ENCODE measurements around the gene ARID1B.

- TF ChIP-seq, protein P1, sequence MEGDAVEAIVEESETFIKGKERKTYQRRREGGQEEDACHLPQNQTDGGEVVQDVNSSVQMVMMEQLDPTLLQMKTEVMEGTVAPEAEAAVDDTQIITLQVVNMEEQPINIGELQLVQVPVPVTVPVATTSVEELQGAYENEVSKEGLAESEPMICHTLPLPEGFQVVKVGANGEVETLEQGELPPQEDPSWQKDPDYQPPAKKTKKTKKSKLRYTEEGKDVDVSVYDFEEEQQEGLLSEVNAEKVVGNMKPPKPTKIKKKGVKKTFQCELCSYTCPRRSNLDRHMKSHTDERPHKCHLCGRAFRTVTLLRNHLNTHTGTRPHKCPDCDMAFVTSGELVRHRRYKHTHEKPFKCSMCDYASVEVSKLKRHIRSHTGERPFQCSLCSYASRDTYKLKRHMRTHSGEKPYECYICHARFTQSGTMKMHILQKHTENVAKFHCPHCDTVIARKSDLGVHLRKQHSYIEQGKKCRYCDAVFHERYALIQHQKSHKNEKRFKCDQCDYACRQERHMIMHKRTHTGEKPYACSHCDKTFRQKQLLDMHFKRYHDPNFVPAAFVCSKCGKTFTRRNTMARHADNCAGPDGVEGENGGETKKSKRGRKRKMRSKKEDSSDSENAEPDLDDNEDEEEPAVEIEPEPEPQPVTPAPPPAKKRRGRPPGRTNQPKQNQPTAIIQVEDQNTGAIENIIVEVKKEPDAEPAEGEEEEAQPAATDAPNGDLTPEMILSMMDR (IDR thresholded peaks at IDR 0.05; ENCODE audit: low read length): no peak
- TF ChIP-seq EZH2 (optimal IDR thresholded peaks at IDR 0.05; ENCODE audit: low read depth, low read length): no peak
Measured at GRCh38 chr6:157238346-157238745, 461.2 kb downstream of the ARID1B start.

Measured in MM.1S (cell line).